ENCODE results near the gene CLMN. TPM values are rescaled to one million over a fixed set of nuclear protein-coding genes. Genes with fewer than 3 reads are reported as not detected.

CLMN gene
- total and polyA plus RNA-seq, 9 of the 15 experiments (the other 6 are each of a cell fraction or from before 2014, with no cell fraction given) = 0.01 to 0.18 (median 0.07) TPM; not detected in 4

- Histone ChIP-seq H3K27me3 (ENCODE audit: control insufficient read depth in 2 of 2, insufficient read depth in 2 of 2, low read length in 2 of 2) (no peaks in the 10 kb centered on the region), H3K9me1 (ENCODE audit: control insufficient read depth, insufficient read depth, low read length) (no peaks in the 10 kb centered on the region), H3K4me3 (no peak overlapping the region), H3K79me2 (ENCODE audit: control insufficient read depth, insufficient read depth, low read length) (no peaks in the 10 kb centered on the region; the same call in 2 of the 3 replicates), H3K9me3 (replicated peaks; ENCODE audit: control insufficient read depth, insufficient read depth, low read depth, low read length) (no peaks in the 10 kb centered on the region; the same call in 1 of the 2 replicates), H3K36me3 (ENCODE audit: control insufficient read depth, insufficient read depth, low read length) (peaks cover 3% of the 10 kb centered on the region; the same call in 1 of the 3 replicates), H3K4me2 (ENCODE audit: insufficient read depth, low read length) (no peak overlapping the region), H2AFZ (ENCODE audit: low read depth, low read length) (no peak overlapping the region), H3K27ac (ENCODE audit: extremely low read depth, low read depth, low read length) (no peak overlapping the region), H3K4me1 (replicated peaks in 1 of 2; ENCODE audit: control insufficient read depth in 2 of 2, insufficient read depth in 2 of 2, low read length in 2 of 2) (no peaks in the 10 kb centered on the region), H4K20me1 (replicated peaks; ENCODE audit: control insufficient read depth, insufficient read depth, low read length) (no peaks in the 10 kb centered on the region), H3K9ac (ENCODE audit: insufficient read depth in 1 of 2, low read depth in 2 of 2, low read length in 2 of 2) (no peak overlapping the region)
- DNase-seq (ENCODE audit: extremely low read depth in 1 of 4, low spot score in 3 of 4) (no peak), ATAC-seq (no peak), FAIRE-seq (no peak)
- in situ Hi-C loops (cut with MboI) (no loop called here), intact Hi-C loops (cut with micrococcal nuclease) (no loop called here)
- no TSS peak for BruUV-seq (replicated peaks)
- WGBS (ENCODE audit: insufficient coverage, low coverage, missing lambda C conversion rate) = 52% methylated on average over 4 of the region's 5 CpGs
- TF ChIP-seq TCFL5 (CRISPR knock-in tag; conservative IDR thresholded peaks at IDR 0.05) (no peak), MTF1 (CRISPR knock-in tag; IDR thresholded peaks at IDR 0.05; ENCODE audit: borderline replicate concordance) (no peak), FOXA3 (CRISPR knock-in tag; conservative IDR thresholded peaks at IDR 0.05 in 1 of 2, IDR thresholded peaks at IDR 0.05 in 1 of 2) (no peak), SMAD1 (IDR thresholded peaks at IDR 0.05; ENCODE audit: low read depth, low read length, partially characterized antibody) (no peak), ARHGAP35 (IDR thresholded peaks at IDR 0.05; ENCODE audit: partially characterized antibody) (no peak), HCFC1 (IDR thresholded peaks at IDR 0.05; ENCODE audit: low read depth, low read length) (no peak), HOMEZ (CRISPR knock-in tag; IDR thresholded peaks at IDR 0.05) (no peak), ZNF23 (CRISPR knock-in tag; IDR thresholded peaks at IDR 0.05) (no peak), POLR3G (IDR thresholded peaks at IDR 0.05; ENCODE audit: extremely low read depth, insufficient read length, insufficient replicate concordance) (no peak)
- CTCF ChIA-PET (ENCODE audit: low intra/inter-chr PET ratio) = no interaction called here
- POLR2A ChIA-PET = no interaction called here
Observed at GRCh38 chr14:95140060-95140858, 179.4 kb downstream of the CLMN start.

All from K562 (cell line).